Psoas muscle (tissue), 8 donors: Measurements from ENCODE around the gene EML4. TPM values are rescaled to one million over a fixed set of nuclear protein-coding genes. Genes with fewer than 3 reads are reported as not detected.

Experiments used
- ATAC-seq, 4 donors: fragments of 200-7000 bp; cut with Tn5 transposase; one replicate each; pipeline ENCODE4 v1.9.1; 2020; ENCODE audit warnings: moderate library complexity in 3 of 4, mild to moderate bottlenecking in 2 of 4
- DNase-seq, 2 donors: peaks; one replicate each; pipeline ENCODE4 v3.0.0-alpha.2; 2020
- H3K27ac ChIP-seq: fragments of 200-600 bp; one replicate; pipeline ENCODE4 v1.8.0; 2022
- H3K27me3 ChIP-seq, 3 donors: fragments of 200-600 bp in 1 of 3; one replicate each; pipeline versions ENCODE4 v1.6.1 to v1.8.0; 2013 to 2022; ENCODE audit warnings: low read length in 2 of 3, mild to moderate bottlenecking in 2 of 3, moderate library complexity in 1 of 3; ENCODE audit not compliant: insufficient read depth in 3 of 3
- H3K36me3 ChIP-seq, 2 donors: fragments of 200-600 bp in 1 of 2; one replicate each; pipeline versions ENCODE4 v1.6.1 to v1.8.0; 2013 to 2022; ENCODE audit warnings: low read depth in 1 of 2, mild to moderate bottlenecking in 1 of 2, moderate library complexity in 1 of 2; ENCODE audit not compliant: insufficient read depth in 1 of 2
- H3K4me1 ChIP-seq: fragments of 200-600 bp; one replicate; pipeline ENCODE4 v1.8.0; 2022
- H3K4me3 ChIP-seq: fragments of 200-600 bp; one replicate; pipeline ENCODE4 v1.8.0; 2022; ENCODE audit warnings: mild to moderate bottlenecking
- H3K9me3 ChIP-seq: fragments of 200-600 bp; one replicate; pipeline ENCODE4 v1.8.0; 2022
- WGBS, 3 donors: extraction: QIAGEN DNeasy Blood & Tissue Kit; methylation state at CpG; one replicate each; pipeline versions ENCODE4 v1.1.6 to v1.1.7; 2013; 5-methylcytosine and 5-hydroxymethylcytosine counted together
- intact Hi-C, 2 donors: fragments of 100-400 bp; cut with DNase I; formaldehyde crosslinking; loops; one replicate each; pipeline versions ENCODE4 v1.11.0 to v1.14.2; 2022
- polyA plus RNA-seq, 3 donors: library from polyadenylated mRNA; stranded (reverse); fragments of 200-250 nt; gene quantifications; one replicate each; pipeline ENCODE4 v1.2.3, GENCODE V29; 2013
- total RNA-seq, 4 donors: library from RNA; stranded (reverse); fragmentation: NEBNext Ultra II Directional in 2 of 4; extraction: Animal tissue kit (Norgen Biotek cat#: 25700) in 2 of 4; gene quantifications; one replicate each; pipeline versions ENCODE4 v1.2.1 to v1.2.4, GENCODE V29; 2021 to 2023
- TF ChIP-seq, protein P1 (sequence below): fragments of 200-600 bp; IDR thresholded peaks from one replicate; pipeline ENCODE4 v1.8.0; 2022; ENCODE audit warnings: antibody characterized with exemption
- donor health status: healthy with polysubstance abuse.
- donor health status: DM: no; HTN: no; CAD: no; lungs with moderate emphysema.
- donor health status: Bipolar disorder and iron deficiency.
- donor health status: healthy.
- donor health status: DM: yes; HTN: yes; CAD: no.
- donor health status: DM: no; HTN: no; CAD: no.
- donor health status: DM: no; HTN: no; CAD: no.
- donor health status: DM: yes; HTN: yes; CAD: no.

The EML4 gene
- total and polyA plus RNA-seq, 7 donors, result 2.7 to 8.9 (median 5.0) TPM

GRCh38 chr2:42317945-42318344, 148.8 kb downstream of the EML4 start:
- Histone ChIP-seq H3K27ac (no peak overlapping the region), H3K4me1 (no peaks in the 10 kb centered on the region), H3K4me3 (no peak overlapping the region), H3K9me3 (no peaks in the 10 kb centered on the region), H3K36me3 (peaks cover 0 to 28% of the 10 kb centered on the region in 2 donors), H3K27me3 (no peaks in the 10 kb centered on the region)
- intact Hi-C loops, result no loop called here
- no peak for DNase-seq
- no peak for ATAC-seq
- TF ChIP-seq, protein P1, sequence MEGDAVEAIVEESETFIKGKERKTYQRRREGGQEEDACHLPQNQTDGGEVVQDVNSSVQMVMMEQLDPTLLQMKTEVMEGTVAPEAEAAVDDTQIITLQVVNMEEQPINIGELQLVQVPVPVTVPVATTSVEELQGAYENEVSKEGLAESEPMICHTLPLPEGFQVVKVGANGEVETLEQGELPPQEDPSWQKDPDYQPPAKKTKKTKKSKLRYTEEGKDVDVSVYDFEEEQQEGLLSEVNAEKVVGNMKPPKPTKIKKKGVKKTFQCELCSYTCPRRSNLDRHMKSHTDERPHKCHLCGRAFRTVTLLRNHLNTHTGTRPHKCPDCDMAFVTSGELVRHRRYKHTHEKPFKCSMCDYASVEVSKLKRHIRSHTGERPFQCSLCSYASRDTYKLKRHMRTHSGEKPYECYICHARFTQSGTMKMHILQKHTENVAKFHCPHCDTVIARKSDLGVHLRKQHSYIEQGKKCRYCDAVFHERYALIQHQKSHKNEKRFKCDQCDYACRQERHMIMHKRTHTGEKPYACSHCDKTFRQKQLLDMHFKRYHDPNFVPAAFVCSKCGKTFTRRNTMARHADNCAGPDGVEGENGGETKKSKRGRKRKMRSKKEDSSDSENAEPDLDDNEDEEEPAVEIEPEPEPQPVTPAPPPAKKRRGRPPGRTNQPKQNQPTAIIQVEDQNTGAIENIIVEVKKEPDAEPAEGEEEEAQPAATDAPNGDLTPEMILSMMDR, result no peak

DNA sequence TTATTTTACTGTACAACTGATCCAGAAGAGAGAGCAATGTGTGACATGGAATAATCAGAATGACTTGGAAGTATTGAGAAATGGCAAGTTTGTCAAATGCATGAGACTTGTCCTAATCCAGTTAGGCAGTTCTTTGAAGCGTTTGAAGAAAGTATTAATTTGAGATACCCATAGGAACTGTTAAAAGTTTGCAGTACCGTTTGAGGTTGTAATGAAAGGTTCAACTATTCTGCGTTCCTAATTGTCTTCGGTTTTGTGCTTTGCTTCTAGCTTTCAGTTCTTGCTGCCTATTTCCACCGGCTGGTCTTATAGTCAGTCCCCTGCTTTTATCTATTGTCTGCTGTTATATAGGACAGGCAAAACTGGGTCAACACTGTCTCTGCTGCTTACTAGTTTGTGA, 150.1 kb downstream of the EML4 start:
- Histone ChIP-seq H3K27ac (no peak overlapping the region), H3K4me3 (no peak overlapping the region), H3K4me1 (no peaks in the 10 kb centered on the region), H3K9me3 (no peaks in the 10 kb centered on the region), H3K36me3 (peaks cover 0 to 28% of the 10 kb centered on the region in 2 donors), H3K27me3 (no peaks in the 10 kb centered on the region)
- ATAC-seq (no peak), DNase-seq (no peak)
- TF ChIP-seq, protein P1, result no peak
- intact Hi-C loops, result no loop called here
- WGBS, 3 donors, result 92 to 93% (median 93%) methylated on average over 5 of the region's 5 CpGs

DNA sequence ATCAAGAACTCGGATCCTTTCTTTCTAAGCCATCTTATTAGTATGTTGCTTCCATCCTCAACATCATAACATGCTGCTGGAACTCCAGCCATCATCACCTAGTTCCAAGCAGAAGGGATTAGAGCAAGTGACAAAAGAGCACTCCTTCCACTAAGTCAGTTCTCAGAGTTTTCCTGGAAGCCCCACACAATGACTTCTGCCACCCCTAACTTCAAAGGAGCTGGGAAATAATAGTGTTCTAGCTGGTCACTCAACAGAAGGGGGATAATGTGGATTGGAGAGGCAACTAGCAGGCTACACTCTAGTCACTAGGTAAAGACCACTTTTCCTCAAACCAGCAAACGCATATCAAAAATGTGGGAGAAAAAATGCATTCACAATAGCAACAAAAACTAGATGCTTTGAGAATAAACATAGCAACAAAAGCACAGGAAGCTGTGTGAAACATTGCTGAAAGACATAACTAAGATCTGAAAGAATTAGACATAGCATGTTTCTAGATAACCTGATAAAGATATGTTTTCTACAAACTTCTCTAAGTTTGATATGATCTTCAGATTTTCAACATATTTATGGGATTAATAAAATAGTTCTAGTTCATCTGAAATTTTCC, 152.4 kb downstream of the EML4 start:
- Histone ChIP-seq H3K9me3 (no peaks in the 10 kb centered on the region), H3K4me1 (no peaks in the 10 kb centered on the region), H3K27me3 (no peaks in the 10 kb centered on the region), H3K4me3 (no peak overlapping the region), H3K36me3 (peaks cover 0 to 32% of the 10 kb centered on the region in 2 donors), H3K27ac (no peak overlapping the region)
- WGBS, 3 donors, result 66 to 93% (median 84%) methylated on average over 2 of the region's 2 CpGs
- DNase-seq (no peak), ATAC-seq (no peak)
- intact Hi-C loops, result no loop called here
- TF ChIP-seq, protein P1, result no peak

- intact Hi-C loops, result no loop called here
Observed at GRCh38 chr2:42324244-42324643, 155.1 kb downstream of the EML4 start.

More at GRCh38 chr2:42324244-42324643, 155.1 kb downstream of the EML4 start:
- WGBS, 3 donors, result 98 to 99% (median 98%) methylated on average over 4 of the region's 4 CpGs
- ATAC-seq, result no peak
- Histone ChIP-seq H3K4me3 (no peak overlapping the region), H3K4me1 (no peaks in the 10 kb centered on the region), H3K27ac (no peak overlapping the region), H3K36me3 (peaks cover 0 to 26% of the 10 kb centered on the region in 2 donors), H3K9me3 (no peaks in the 10 kb centered on the region), H3K27me3 (no peaks in the 10 kb centered on the region)
- TF ChIP-seq, protein P1, result no peak
- DNase-seq, result no peak
